Suppressor macrophage (primary cell): Measurements from ENCODE around the gene ASIP.

Experiments
- DNase-seq, 4 experiments: peaks; one replicate each; pipeline ENCODE4 v3.0.0-alpha.2; 2020 to 2022

The ASIP gene

GRCh38 chr20:34312024-34312460 is 70.8 kb downstream of the ASIP start:
- peak in 1 of 4 experiments; percentile 15 for DNase-seq

- peak; percentile 92 to 95 (median 94) for DNase-seq
Observed at GRCh38 chr20:34312544-34313217, 71.5 kb downstream of the ASIP start.

- DNase-seq, result no peak
Observed at GRCh38 chr20:34315236-34315635, 74.0 kb downstream of the ASIP start.

GRCh38 chr20:34316196-34316814 is 75.1 kb downstream of the ASIP start:
- peak; percentile 52 to 74 (median 72) for DNase-seq
